DMS 273 treated with DMSO at 0.1 percent for 48 hours (cell line): ENCODE measurements around the gene KCNQ1.

ENCODE experiments used
- DNase-seq: peaks from one replicate; lab custom pipeline; 2025; lab: John Stamatoyannopoulos, UW

Gene KCNQ1

DNA sequence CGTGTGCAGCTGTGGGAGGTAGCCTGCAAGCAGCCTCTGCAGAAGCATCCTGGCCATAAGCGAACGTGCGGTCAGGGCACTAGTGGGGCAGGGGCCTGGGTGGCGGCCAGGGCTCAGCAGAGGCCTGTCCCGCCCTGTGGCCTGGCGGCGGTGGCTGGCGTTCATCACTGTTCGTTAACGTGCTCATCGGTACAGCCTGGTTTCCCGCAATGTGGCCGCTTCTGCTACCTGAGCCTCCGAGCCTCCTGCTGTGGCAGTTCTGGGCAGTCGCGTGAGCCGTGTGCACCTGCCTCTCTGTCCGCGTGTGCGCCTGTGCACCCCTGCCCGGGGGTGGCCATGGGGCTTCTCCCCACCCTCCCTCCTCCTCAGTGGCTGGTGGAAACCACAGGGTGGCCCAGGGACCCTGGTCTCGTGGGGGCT, 137.1 kb downstream of the KCNQ1 start:
- DNase-seq: no peak

- no peak for DNase-seq
Measured at GRCh38 chr11:2582351-2582945, 137.6 kb downstream of the KCNQ1 start.

- DNase-seq: no peak
Measured at GRCh38 chr11:2582946-2583604, 138.3 kb downstream of the KCNQ1 start.

DNA sequence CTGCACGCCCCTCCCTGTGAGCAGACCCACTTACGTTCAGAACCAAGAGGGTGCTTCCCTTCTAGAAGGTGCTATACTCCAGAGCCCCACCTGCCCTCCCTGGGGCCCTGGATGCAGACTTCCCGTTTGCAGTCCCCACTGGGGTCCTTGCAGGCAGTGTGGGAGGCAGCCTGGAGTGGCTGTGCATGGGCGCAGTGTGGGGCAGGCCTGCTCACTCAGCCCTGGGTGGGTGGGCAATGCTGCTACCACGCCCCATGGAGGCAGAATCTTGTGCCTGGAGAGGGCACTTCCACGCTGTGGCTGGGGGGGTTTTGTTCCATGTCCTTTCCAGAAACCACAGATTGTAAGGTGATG, 138.8 kb downstream of the KCNQ1 start:
- DNase-seq: no peak

GRCh38 chr11:2584434-2584811, 139.6 kb downstream of the KCNQ1 start:
- DNase-seq: no peak

- no peak for DNase-seq
Measured at GRCh38 chr11:2584812-2585565, 140.2 kb downstream of the KCNQ1 start.

DNA sequence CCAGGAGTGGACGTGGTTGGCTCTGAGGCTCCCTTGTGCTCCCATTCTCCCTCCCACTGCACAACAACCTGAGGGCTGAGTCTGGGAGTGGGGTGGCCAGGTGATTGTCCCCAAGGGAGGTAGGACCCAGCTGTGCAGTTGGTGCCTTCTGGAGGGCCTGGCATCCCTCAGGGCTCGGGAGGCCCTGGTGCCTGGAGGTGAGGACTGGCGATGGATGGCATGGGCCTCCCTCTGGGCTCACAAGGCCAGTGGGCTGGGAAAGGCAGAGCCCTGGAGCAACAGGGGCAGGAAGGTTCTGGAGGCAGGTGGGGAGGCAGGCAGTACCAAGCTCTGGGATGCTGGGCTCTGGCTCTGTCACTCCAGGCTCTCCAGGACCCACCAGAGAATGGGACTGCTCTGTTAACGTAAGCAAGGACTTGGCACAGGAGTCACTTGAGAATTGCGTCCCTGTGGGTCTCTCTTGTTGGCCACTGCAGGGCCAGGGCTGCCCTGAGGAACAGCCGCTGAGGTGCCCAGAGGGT, 140.8 kb downstream of the KCNQ1 start:
- no peak for DNase-seq

DNA sequence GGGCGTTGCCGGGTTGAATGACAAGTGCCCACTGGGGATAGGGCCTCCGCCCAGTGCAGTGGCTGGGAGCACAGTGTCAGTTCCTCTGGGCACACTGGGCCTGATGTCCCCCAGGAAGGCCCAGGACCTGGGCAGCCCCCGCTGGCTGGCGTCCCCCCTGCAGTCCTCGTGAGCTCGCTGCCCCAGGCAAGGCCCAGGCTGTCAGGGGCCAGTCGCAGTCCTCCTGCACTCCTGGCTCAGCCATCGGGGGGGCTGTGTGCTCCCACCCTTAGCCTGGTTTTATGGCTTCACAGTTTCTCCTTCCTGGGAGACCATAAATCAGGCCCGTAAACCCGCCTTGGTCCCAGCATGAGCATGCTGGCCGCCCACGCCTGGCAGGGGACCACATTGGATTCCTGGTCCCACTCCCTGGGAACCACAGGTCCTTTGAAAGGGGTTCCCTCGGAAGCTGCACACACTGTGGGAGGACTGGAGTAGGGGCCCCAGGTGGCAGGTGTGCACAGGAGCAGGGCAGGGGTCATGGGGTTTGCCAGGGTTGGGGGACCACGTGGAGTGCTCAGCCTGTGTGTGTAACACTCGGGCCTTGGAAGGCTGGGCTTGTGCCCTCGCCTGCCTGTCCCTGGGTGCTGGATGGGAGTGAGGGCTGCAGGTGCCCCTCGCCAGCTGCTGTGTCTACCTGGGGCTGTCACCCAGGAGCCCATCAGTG, 141.4 kb downstream of the KCNQ1 start:
- DNase-seq: no peak

DNA sequence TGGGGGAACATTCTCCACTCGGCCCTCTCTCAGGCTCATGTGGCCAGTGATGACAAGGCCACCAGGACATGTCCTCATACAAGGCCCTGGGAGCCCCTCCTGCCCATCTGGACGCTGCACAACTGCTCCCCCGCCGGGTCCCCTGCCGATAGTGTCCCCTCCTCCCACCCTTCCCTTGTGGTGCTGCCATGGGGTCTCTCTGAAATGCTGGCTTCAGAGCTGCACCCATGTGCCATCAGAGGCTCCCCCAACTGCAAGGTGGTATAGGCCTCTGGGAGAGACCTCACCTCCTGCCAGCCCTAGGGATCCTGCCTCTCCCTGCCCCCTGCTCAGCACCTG, 142.0 kb downstream of the KCNQ1 start:
- no peak for DNase-seq

- DNase-seq: no peak
Measured at GRCh38 chr11:2587132-2587930, 142.5 kb downstream of the KCNQ1 start.

DNA sequence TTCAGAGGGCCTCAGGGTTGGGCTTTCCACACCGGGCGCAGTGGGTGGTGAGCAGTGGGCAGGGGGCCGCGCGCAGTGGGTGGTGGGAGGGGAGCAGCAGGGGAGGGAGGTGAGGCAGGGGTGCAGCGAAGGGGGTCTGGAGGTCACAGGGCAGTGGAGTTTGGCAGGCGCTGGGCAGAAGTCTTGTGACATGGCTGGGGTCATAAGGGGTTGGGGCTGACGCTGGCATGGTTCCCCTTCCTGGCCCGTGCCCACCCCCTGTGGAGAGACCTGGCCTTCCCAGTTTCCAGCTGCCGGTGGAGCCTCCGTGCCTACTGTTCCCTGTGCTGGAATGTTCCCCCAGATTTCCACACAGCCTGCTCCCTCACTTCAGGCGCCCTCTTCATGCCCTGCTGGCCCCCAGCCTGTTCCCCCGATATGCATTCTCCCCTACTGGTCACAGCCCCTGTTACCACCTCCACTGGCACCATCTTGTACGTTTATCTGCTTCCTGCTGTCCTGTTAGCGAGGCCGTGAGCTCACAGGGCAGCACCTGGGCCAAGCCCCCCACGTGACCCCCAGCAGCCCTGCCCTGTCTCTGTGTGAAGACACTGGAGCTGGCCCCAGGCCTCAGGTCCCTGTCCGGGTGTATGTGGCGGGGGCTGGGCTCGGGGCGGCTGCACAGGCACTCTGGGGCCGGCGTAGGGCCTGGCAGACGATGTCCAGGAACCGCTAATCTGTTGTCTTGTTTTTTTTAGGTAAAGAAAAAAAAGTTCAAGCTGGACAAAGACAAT, 143.4 kb downstream of the KCNQ1 start:
- no peak for DNase-seq

DNA sequence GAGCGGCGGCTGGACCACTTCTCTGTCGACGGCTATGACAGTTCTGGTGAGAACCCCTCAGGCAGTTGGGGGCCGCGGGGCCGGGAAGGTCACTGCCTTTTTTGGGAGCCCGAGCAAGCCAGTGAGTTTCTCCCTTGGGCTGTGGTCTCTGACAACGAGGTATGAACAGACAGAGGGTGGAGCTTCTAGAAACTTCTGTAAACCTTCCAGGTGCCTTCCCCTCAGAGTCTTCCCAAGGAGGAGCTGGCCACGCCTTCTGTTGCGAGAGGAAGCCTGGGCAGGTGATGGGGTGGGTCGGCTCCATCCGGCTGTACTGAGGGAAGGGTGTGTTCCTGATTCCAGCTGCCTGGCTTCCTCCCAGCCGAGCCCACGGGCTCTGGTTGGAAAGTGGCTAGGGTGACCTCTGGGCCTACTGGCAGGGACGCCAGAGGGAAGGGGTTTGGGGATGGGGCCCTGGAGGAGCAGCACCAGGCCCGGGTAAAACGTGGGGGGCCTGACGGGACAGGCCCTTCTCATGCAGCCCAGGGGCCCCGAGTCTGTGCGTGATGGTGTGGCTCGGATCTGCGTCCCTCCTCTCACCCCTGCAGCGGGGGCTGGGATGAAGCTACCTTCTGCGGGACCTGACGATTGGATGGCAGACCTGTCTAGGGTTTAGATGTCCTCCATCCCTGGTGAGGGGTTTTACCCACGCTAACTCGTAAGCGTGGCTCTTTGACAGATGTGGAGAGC, 144.2 kb downstream of the KCNQ1 start:
- DNase-seq: no peak

GRCh38 chr11:2589538-2589934, 144.7 kb downstream of the KCNQ1 start:
- no peak for DNase-seq

- no peak for DNase-seq
Measured at GRCh38 chr11:2590131-2590964, 145.5 kb downstream of the KCNQ1 start.

DNA sequence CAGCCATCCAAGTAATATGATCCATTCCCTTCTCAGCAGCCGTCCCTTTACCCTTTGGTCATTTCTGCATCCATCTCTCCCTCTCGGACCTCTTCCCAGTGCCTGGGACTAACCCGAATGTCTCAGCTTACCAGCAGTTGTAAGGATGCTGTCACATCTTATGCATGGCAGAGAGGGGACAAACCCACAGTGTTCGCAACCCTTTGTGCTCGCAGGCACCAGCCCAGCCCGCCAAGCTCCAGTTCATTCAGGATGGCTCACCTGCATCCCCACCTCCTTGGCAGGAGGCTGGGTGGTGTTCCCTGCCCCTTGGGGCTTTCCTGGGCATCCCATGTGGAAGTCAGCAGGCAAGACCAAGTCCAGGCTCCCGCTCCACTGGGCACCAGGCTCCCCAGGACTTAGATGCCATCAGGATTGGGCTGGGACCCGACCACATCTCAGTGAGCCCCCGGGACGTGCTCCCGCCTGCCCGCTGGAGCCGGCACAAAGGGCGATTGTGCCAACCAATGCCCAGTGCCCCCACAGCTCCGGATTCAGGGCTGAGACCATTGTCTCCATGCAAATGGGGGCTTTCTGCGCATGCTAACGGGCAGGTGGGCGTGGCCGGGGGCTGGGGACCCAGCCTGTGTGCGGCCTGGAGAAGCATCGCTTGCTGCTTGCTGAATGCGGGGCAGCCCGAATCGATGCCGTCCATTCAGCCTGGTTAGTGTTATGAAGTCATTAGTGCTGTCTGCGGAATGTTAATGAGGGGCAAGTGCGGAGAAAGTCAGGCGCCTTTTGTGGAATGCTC, 146.4 kb downstream of the KCNQ1 start:
- DNase-seq: no peak

DNA sequence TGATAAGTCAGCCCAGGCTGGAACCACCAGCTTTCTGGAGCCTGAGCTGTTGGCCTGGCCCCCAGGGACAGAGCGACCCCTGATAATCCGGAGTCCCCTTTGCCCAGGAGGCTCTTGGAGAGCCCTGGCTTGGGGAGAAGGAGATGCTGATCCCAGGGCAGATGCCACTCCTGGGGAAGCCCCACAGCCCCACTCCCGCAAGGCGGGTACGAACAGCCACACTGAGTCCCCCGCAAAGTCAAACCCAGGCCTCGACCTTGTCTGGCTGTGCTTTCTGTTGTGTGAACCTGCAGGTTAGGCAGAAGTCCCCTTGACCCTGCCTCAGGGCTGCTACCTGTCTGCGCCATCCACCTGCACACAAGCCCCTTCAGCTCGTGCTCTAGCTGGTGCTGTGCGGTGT, 147.0 kb downstream of the KCNQ1 start:
- no peak for DNase-seq

DNA sequence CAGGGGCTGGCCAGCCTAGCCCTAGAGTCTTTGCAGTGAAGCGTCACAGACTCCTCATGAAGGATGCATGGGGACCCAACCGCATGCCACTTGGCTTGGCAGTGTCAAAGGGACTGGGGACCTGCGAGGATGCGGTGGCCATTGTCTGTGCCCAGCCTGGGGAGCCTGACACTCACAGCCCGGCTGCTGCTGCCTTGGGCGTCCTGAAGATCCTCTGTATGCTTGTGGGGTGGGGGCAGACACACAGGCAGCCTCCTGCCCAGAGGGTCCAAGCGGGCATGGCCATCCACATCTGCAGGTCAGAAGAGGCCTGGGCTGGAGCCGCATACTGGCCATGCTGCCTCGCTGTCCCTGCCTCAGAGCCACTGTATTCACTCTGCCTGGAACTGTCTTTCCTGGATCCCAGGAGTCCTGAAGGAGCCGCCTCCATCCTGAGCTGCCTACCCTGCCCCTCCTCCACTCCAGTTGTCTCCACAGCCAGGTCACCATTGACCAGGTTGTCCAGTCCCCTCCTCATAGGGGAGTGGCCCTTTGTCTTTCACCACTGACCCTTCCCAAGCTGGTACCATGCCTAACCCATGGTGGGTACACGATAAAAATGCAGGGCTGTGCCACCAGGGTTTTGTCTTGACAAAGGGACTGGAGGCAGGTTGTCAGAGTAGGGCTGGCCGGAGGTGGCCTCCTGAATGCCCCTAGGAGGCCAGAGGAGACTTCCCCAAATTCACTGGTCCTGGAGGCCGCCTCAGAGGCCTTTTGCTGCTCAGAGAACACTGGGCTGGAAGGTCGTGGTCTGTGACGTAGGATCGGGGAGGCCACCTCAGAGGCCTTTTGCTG, 148.0 kb downstream of the KCNQ1 start:
- DNase-seq: no peak
